ENCODE measurements around the gene EIF2B1. TPM values are rescaled to one million over a fixed set of nuclear protein-coding genes. Genes with fewer than 3 reads are reported as not detected.

EIF2B1 gene
- total RNA-seq, 1 experiment from 2014 or later: 46.5 TPM

DNA sequence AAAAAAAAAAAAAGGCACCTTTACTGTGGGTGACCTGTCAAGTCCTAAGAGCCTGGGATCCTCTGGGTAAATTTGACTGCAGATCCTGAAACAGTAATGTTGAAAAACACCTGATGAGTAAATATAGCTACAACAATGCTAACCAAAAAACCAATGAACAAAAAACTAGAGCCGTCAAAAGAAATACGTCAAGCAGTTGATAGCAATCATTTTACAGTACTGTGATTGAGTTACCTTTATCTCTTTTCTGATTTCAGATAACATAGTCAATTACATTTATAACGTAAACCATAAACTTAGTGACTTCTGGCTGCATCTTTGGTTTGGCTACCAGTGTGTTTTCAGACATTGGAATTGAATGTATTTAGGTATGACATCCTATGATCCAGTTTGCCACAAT lies 55.2 kb downstream of the EIF2B1 start (continued):
- no peak for TF ChIP-seq HMGA2 (CRISPR knock-in tag; IDR thresholded peaks at IDR 0.05)
- TF ChIP-seq, protein P1, sequence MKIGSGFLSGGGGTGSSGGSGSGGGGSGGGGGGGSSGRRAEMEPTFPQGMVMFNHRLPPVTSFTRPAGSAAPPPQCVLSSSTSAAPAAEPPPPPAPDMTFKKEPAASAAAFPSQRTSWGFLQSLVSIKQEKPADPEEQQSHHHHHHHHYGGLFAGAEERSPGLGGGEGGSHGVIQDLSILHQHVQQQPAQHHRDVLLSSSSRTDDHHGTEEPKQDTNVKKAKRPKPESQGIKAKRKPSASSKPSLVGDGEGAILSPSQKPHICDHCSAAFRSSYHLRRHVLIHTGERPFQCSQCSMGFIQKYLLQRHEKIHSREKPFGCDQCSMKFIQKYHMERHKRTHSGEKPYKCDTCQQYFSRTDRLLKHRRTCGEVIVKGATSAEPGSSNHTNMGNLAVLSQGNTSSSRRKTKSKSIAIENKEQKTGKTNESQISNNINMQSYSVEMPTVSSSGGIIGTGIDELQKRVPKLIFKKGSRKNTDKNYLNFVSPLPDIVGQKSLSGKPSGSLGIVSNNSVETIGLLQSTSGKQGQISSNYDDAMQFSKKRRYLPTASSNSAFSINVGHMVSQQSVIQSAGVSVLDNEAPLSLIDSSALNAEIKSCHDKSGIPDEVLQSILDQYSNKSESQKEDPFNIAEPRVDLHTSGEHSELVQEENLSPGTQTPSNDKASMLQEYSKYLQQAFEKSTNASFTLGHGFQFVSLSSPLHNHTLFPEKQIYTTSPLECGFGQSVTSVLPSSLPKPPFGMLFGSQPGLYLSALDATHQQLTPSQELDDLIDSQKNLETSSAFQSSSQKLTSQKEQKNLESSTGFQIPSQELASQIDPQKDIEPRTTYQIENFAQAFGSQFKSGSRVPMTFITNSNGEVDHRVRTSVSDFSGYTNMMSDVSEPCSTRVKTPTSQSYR (CRISPR knock-in tag; IDR thresholded peaks at IDR 0.05): no peak

DNA sequence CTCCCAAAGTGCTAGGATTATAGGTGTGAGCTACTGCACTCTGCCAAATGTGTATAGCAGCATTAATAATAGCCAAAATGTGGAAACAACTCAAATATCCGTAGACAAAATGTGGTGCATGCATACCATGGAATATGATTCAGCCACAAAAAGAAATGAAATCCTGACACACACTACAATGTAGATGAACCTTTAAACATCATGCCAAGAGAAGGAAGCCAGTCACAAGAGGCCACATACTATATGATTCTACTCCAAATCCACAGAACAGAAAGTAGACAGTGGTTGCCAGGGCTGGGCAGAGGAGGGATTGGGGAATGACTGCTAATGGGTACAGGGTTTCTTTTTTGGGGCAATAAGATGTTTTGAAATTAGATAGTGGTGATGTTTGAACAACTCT lies 56.9 kb downstream of the EIF2B1 start:
- no peak for ATAC-seq
- TF ChIP-seq SOX15 (CRISPR knock-in tag; IDR thresholded peaks at IDR 0.05): no peak
- Mint-ChIP-seq H3K4me3 (no peak overlapping the region), H3K27ac (no peak overlapping the region), H3K27me3 (ENCODE audit: low read depth) (peaks cover 6% of the 10 kb centered on the region; the same call in 1 of the 2 replicates), H3K9me3 (peaks cover 12% of the 10 kb centered on the region), H3K4me1 (no peaks in the 10 kb centered on the region), H3K36me3 (no peaks in the 10 kb centered on the region)
- POLR2A ChIA-PET: no interaction called here
- CTCF ChIA-PET: interaction anchor here (1.2 kb wide), 1 partner anchor 8 kb away, joined by 3 read pairs; the partner anchor contains the start of gene TMED2
- DNase-seq (ENCODE audit: low spot score): no peak

DNA sequence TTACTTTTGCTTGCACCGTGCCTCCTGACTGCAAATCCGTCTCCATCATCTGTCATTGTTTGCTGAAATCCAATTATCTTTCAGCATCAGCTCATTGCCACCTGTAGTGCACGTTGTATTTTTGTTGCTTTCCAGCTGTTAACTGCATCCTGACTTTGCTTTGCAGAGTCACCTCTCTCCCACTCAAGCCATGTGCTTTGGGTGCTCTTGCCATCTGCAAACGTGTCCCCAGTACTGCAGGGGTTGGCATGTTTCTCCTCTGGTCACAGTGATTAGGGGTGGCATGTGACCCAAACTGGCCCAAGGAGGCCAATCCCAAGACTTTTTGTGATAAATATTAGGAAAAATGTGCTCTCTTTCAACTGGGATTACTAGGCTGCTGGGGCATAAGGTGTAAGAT lies 59.6 kb downstream of the EIF2B1 start:
- POLR2A ChIA-PET: interaction anchor here (0.8 kb wide), 1 partner anchor 33 kb away, joined by 4 read pairs; no protein-coding TSS in a partner anchor
- peaks cover 12% of the 10 kb centered on the region for H3K4me1 Mint-ChIP-seq
- ATAC-seq (no peak), DNase-seq (ENCODE audit: low spot score) (no peak)
- peaks cover 12% of the 10 kb centered on the region for H3K9me3 Mint-ChIP-seq
- no peak overlapping the region for H3K27ac Mint-ChIP-seq
- H3K36me3 Mint-ChIP-seq: no peaks in the 10 kb centered on the region
- CTCF ChIA-PET: interaction anchor here (0.8 to 1.6 kb wide), 2 partner anchors 8 to 9 kb away, joined by 3 to 4 read pairs; no protein-coding TSS in a partner anchor
- H3K27me3 Mint-ChIP-seq (ENCODE audit: low read depth): peaks cover 10% of the 10 kb centered on the region
- TF ChIP-seq, protein P2, sequence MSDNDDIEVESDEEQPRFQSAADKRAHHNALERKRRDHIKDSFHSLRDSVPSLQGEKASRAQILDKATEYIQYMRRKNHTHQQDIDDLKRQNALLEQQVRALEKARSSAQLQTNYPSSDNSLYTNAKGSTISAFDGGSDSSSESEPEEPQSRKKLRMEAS (CRISPR knock-in tag; IDR thresholded peaks at IDR 0.05): no peak
- TF ChIP-seq FOXP1 (CRISPR knock-in tag; IDR thresholded peaks at IDR 0.05; ENCODE audit: borderline replicate concordance) (no peak), ZNF219 (CRISPR knock-in tag; IDR thresholded peaks at IDR 0.05; ENCODE audit: borderline replicate concordance) (no peak), SOX15 (CRISPR knock-in tag; IDR thresholded peaks at IDR 0.05) (no peak), MXD4 (CRISPR knock-in tag; IDR thresholded peaks at IDR 0.05; ENCODE audit: borderline replicate concordance) (no peak), EMX1 (CRISPR knock-in tag; IDR thresholded peaks at IDR 0.05) (no peak), ZNF263 (CRISPR knock-in tag; IDR thresholded peaks at IDR 0.05; ENCODE audit: low read depth) (no peak), RELA (CRISPR knock-in tag; IDR thresholded peaks at IDR 0.05; ENCODE audit: borderline replicate concordance) (no peak), TEAD1 (CRISPR knock-in tag; IDR thresholded peaks at IDR 0.05) (no peak)
- TF ChIP-seq, protein P3, sequence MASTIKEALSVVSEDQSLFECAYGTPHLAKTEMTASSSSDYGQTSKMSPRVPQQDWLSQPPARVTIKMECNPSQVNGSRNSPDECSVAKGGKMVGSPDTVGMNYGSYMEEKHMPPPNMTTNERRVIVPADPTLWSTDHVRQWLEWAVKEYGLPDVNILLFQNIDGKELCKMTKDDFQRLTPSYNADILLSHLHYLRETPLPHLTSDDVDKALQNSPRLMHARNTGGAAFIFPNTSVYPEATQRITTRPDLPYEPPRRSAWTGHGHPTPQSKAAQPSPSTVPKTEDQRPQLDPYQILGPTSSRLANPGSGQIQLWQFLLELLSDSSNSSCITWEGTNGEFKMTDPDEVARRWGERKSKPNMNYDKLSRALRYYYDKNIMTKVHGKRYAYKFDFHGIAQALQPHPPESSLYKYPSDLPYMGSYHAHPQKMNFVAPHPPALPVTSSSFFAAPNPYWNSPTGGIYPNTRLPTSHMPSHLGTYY (CRISPR knock-in tag; IDR thresholded peaks at IDR 0.05): no peak
- TF ChIP-seq, protein P4, sequence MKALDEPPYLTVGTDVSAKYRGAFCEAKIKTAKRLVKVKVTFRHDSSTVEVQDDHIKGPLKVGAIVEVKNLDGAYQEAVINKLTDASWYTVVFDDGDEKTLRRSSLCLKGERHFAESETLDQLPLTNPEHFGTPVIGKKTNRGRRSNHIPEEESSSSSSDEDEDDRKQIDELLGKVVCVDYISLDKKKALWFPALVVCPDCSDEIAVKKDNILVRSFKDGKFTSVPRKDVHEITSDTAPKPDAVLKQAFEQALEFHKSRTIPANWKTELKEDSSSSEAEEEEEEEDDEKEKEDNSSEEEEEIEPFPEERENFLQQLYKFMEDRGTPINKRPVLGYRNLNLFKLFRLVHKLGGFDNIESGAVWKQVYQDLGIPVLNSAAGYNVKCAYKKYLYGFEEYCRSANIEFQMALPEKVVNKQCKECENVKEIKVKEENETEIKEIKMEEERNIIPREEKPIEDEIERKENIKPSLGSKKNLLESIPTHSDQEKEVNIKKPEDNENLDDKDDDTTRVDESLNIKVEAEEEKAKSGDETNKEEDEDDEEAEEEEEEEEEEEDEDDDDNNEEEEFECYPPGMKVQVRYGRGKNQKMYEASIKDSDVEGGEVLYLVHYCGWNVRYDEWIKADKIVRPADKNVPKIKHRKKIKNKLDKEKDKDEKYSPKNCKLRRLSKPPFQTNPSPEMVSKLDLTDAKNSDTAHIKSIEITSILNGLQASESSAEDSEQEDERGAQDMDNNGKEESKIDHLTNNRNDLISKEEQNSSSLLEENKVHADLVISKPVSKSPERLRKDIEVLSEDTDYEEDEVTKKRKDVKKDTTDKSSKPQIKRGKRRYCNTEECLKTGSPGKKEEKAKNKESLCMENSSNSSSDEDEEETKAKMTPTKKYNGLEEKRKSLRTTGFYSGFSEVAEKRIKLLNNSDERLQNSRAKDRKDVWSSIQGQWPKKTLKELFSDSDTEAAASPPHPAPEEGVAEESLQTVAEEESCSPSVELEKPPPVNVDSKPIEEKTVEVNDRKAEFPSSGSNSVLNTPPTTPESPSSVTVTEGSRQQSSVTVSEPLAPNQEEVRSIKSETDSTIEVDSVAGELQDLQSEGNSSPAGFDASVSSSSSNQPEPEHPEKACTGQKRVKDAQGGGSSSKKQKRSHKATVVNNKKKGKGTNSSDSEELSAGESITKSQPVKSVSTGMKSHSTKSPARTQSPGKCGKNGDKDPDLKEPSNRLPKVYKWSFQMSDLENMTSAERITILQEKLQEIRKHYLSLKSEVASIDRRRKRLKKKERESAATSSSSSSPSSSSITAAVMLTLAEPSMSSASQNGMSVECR (CRISPR knock-in tag; IDR thresholded peaks at IDR 0.05; ENCODE audit: borderline replicate concordance): no peak
- H3K4me3 Mint-ChIP-seq: no peak overlapping the region

All from WTC11 (cell line).